ENCODE measurements around the gene TRPV6. TPM values are rescaled to one million over a fixed set of nuclear protein-coding genes. Genes with fewer than 3 reads are reported as not detected.

The TRPV6 gene
- total RNA-seq, 1 experiment from 2014 or later = 1.7 TPM

DNA sequence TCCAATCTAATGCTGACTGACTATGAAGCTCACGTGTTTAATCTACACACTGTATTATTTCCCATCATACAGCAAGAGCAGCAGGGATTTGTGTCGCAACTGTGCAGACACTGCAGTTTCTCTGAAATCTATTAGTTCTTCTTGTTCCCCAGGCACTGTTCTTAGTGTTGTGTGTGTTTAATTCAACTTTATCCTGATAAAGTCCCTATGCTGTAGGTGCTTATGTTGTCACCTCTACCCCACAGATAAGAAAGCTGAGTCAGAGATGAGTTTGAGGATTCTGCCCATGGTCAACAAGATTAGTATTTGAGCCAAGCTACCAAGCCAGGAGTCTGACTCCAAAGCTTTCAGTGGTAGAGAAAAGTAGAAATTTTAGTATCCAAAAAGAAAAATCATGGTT lies 53.1 kb downstream of the TRPV6 start:
- ChIA-PET RAD21 (ENCODE audit: low non-redundant PET in 1 of 2, low total read pairs in 2 of 2, uncharacterized antibody in 2 of 2, unreplicated experiment in 2 of 2) (no interaction called here), POLR2A (no interaction called here), CTCF (interaction anchor here (1.1 kb wide), 1 partner anchor 200 kb away, joined by 5 read pairs; no protein-coding TSS in a partner anchor)
- Histone ChIP-seq H4K20me1 (ENCODE audit: insufficient read depth) (no peaks in the 10 kb centered on the region), H3K4me1 (ENCODE audit: control insufficient read depth in 1 of 2, insufficient read depth in 2 of 2, low read length in 2 of 2) (peaks cover 0 to 9% of the 10 kb centered on the region in 2 experiments; a peak in 2 of 4 replicates), H3K9ac (ENCODE audit: low read length) (no peak overlapping the region), H3K9me2 (ENCODE audit: insufficient read depth) (no peaks in the 10 kb centered on the region), H3K4me3 (replicated peaks in 1 of 2; ENCODE audit: low read depth in 1 of 2, low read length in 2 of 2) (no peak overlapping the region), H3K27me3 (ENCODE audit: insufficient read depth, low read length) (no peaks in the 10 kb centered on the region), H2AFZ (ENCODE audit: low read depth, low read length, poor library complexity, severe bottlenecking) (no peak overlapping the region), H3K9me3 (ENCODE audit: control insufficient read depth in 1 of 2, insufficient read depth in 1 of 2, low read depth in 1 of 2, low read length in 2 of 2) (no peaks in the 10 kb centered on the region), H3K36me3 (ENCODE audit: control insufficient read depth in 1 of 2, insufficient read depth in 2 of 2, low read length in 2 of 2) (no peaks in the 10 kb centered on the region), H3K4me2 (ENCODE audit: low read length) (no peak overlapping the region), H3K79me2 (ENCODE audit: insufficient read depth, low read length) (no peaks in the 10 kb centered on the region), H3K27ac (ENCODE audit: low read depth, low read length) (no peak overlapping the region)
- ATAC-seq (no peak), DNase-seq (ENCODE audit: low read depth, low spot score) (no peak)
- intact Hi-C loops (cut with micrococcal nuclease) = loop anchor here (2.0 kb wide), 1 partner anchor 20 kb away; no protein-coding TSS in a partner anchor
- no TSS peak for BruUV-seq (replicated peaks)
- TF ChIP-seq CBX3 (IDR thresholded peaks at IDR 0.05; ENCODE audit: low read depth) (no peak), ZBTB33 (IDR thresholded peaks at IDR 0.05; ENCODE audit: extremely low read depth, insufficient replicate concordance, low read length) (no peak), ATF3 (IDR thresholded peaks at IDR 0.05) (no peak), ZNF274 (IDR thresholded peaks at IDR 0.05; ENCODE audit: low read depth, low read length) (no peak), ZFX (IDR thresholded peaks at IDR 0.05) (no peak), YY1 (IDR thresholded peaks at IDR 0.05; ENCODE audit: extremely low read depth, insufficient replicate concordance, low read depth, low read length) (no peak), EZH2 (IDR thresholded peaks at IDR 0.05) (no peak), SRF (IDR thresholded peaks at IDR 0.05; ENCODE audit: low read depth) (no peak), RAD21 (IDR thresholded peaks at IDR 0.05; ENCODE audit: low read depth) (no peak), ELF1 (IDR thresholded peaks at IDR 0.05; ENCODE audit: borderline replicate concordance, low read depth) (no peak), TCF7L2 (IDR thresholded peaks at IDR 0.05; ENCODE audit: borderline replicate concordance, extremely low read depth, insufficient read depth, insufficient read length) (no peak), POLR2AphosphoS5 (IDR thresholded peaks at IDR 0.05; ENCODE audit: low read depth, low read length) (no peak), EGR1 (IDR thresholded peaks at IDR 0.05; ENCODE audit: low read depth) (no peak), EZH2phosphoT487 (IDR thresholded peaks at IDR 0.05; ENCODE audit: borderline replicate concordance) (no peak), SIN3A (IDR thresholded peaks at IDR 0.05; ENCODE audit: low read depth) (no peak), JUND (IDR thresholded peaks at IDR 0.05) (no peak)
- TF ChIP-seq, protein P1, sequence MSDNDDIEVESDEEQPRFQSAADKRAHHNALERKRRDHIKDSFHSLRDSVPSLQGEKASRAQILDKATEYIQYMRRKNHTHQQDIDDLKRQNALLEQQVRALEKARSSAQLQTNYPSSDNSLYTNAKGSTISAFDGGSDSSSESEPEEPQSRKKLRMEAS (IDR thresholded peaks at IDR 0.05) = no peak
- TF ChIP-seq, protein P2, sequence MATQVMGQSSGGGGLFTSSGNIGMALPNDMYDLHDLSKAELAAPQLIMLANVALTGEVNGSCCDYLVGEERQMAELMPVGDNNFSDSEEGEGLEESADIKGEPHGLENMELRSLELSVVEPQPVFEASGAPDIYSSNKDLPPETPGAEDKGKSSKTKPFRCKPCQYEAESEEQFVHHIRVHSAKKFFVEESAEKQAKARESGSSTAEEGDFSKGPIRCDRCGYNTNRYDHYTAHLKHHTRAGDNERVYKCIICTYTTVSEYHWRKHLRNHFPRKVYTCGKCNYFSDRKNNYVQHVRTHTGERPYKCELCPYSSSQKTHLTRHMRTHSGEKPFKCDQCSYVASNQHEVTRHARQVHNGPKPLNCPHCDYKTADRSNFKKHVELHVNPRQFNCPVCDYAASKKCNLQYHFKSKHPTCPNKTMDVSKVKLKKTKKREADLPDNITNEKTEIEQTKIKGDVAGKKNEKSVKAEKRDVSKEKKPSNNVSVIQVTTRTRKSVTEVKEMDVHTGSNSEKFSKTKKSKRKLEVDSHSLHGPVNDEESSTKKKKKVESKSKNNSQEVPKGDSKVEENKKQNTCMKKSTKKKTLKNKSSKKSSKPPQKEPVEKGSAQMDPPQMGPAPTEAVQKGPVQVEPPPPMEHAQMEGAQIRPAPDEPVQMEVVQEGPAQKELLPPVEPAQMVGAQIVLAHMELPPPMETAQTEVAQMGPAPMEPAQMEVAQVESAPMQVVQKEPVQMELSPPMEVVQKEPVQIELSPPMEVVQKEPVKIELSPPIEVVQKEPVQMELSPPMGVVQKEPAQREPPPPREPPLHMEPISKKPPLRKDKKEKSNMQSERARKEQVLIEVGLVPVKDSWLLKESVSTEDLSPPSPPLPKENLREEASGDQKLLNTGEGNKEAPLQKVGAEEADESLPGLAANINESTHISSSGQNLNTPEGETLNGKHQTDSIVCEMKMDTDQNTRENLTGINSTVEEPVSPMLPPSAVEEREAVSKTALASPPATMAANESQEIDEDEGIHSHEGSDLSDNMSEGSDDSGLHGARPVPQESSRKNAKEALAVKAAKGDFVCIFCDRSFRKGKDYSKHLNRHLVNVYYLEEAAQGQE (IDR thresholded peaks at IDR 0.05; ENCODE audit: low read depth) = no peak
